MM.1S (cell line): Measurements from ENCODE around the gene ATG16L2.

Experiments
- EZH2 ChIP-seq: fragments of 300-600 bp; sonication (generic); optimal IDR thresholded peaks from 2 replicates; pipeline ENCODE3; 2017; ENCODE audit warnings: low read depth, mild to moderate bottlenecking, antibody characterized with exemption, low read length, mixed read lengths
- TF ChIP-seq, protein P1 (sequence below): fragments of 300-600 bp; sonication (generic); IDR thresholded peaks from 2 replicates; pipeline ENCODE4 v1.5.1; 2016; ENCODE audit warnings: antibody characterized with exemption, low read length, mixed read lengths

DNA sequence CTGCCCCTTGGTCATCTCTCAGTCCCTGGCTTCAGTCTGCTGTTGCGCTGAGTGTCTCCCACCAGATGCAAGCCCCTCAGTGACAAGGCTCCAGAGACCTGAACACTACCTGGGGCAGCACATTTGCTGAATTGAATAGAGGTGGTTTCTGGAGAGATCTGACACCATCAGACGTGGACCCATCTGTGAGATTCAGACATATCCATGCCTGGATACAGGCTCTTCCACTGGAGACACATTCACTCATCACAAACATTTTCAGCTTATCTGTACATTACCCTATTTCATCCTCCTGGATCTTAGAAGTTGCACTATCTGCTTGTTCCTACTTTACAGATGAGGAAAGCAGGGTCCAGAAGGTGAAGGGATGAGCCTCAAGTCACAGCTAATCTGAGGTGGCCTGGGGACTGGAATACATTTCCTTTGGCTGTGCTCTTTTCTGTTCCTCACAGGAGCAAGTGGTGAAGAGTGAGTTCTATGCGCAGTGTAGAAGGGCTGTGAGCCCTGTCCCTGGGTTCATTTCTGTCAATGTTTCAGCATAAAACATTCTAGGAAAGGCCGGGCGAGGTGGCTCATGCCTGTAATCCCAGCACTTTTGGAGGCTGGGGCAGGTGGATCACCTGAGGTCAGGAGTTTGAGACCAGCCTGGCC lies 19.0 kb downstream of the ATG16L2 start:
- TF ChIP-seq, protein P1, sequence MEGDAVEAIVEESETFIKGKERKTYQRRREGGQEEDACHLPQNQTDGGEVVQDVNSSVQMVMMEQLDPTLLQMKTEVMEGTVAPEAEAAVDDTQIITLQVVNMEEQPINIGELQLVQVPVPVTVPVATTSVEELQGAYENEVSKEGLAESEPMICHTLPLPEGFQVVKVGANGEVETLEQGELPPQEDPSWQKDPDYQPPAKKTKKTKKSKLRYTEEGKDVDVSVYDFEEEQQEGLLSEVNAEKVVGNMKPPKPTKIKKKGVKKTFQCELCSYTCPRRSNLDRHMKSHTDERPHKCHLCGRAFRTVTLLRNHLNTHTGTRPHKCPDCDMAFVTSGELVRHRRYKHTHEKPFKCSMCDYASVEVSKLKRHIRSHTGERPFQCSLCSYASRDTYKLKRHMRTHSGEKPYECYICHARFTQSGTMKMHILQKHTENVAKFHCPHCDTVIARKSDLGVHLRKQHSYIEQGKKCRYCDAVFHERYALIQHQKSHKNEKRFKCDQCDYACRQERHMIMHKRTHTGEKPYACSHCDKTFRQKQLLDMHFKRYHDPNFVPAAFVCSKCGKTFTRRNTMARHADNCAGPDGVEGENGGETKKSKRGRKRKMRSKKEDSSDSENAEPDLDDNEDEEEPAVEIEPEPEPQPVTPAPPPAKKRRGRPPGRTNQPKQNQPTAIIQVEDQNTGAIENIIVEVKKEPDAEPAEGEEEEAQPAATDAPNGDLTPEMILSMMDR: no peak
- no peak for TF ChIP-seq EZH2
